ENCODE results near the gene SAT2.
A peak's percentile ranks its signal among the peaks of the same experiment; 100 is the strongest.
"Not testable (repeated sequence)": the region's sequence is repeated elsewhere in the genome, so short reads cannot be mapped to it uniquely, and the experiment has no call there.

Gene SAT2

GRCh38 chr17:7633093-7633492 lies 5.5 kb upstream of the SAT2 start:
- DNase-seq: no peak

GRCh38 chr17:7632492-7632894 lies 4.9 kb upstream of the SAT2 start:
- DNase-seq: no peak

GRCh38 chr17:7631398-7632380 lies 4.1 kb upstream of the SAT2 start:
- no peak for DNase-seq

GRCh38 chr17:7629939-7630571 lies 2.4 kb upstream of the SAT2 start, which contains the start of gene SHBG:
SHBG (plus strand) TSS chr17:7630135; CDS start chr17:7630173, 38 bp downstream.
- DNase-seq: no peak

GRCh38 chr17:7626956-7627249 lies 718 bp downstream of the SAT2 start:
- no peak for DNase-seq

- no peak for DNase-seq
These were observed 1.3 kb downstream of the SAT2 start for GRCh38 chr17:7626307-7626706.

GRCh38 chr17:7625749-7626148 lies 1.9 kb downstream of the SAT2 start:
- not testable (repeated sequence) for DNase-seq

- DNase-seq: no peak
These were observed 4.0 kb downstream of the SAT2 start for GRCh38 chr17:7623661-7624060.

GRCh38 chr17:7620835-7621234 lies 6.8 kb downstream of the SAT2 start:
- DNase-seq: no peak

GRCh38 chr17:7618608-7619007 lies 9.0 kb downstream of the SAT2 start:
- no peak for DNase-seq

GRCh38 chr17:7615265-7615747 lies 12.3 kb downstream of the SAT2 start:
- no peak for DNase-seq

- DNase-seq: peak; percentile 88 to 94
These were observed 13.0 kb downstream of the SAT2 start, which contains the start of gene FXR2 for GRCh38 chr17:7614425-7615264. FXR2 (minus strand) TSS chr17:7614897; CDS start chr17:7614532, 365 bp downstream.

GRCh38 chr17:7613769-7614424 lies 13.7 kb downstream of the SAT2 start:
- DNase-seq: no peak

- DNase-seq: no peak
These were observed 15.4 kb downstream of the SAT2 start for GRCh38 chr17:7612294-7612640.

- DNase-seq: no peak
These were observed 15.9 kb downstream of the SAT2 start for GRCh38 chr17:7611635-7612293.

GRCh38 chr17:7610641-7611040 lies 17.0 kb downstream of the SAT2 start:
- no peak for DNase-seq

- no peak for DNase-seq
These were observed 21.3 kb downstream of the SAT2 start for GRCh38 chr17:7606280-7606679.

- not testable (repeated sequence) for DNase-seq
These were observed 30.1 kb downstream of the SAT2 start for GRCh38 chr17:7597561-7597960.

- no peak for DNase-seq
These were observed 34.3 kb downstream of the SAT2 start for GRCh38 chr17:7593296-7593695.

GRCh38 chr17:7592422-7593021 lies 35.1 kb downstream of the SAT2 start:
- no peak for DNase-seq

- DNase-seq: no peak
These were observed 36.0 kb downstream of the SAT2 start for GRCh38 chr17:7591596-7591995.

GRCh38 chr17:7590743-7591142 lies 36.9 kb downstream of the SAT2 start:
- DNase-seq: no peak

Data from NCI-H187 (cell line).